Stomach (tissue), 9 donors: Measurements from ENCODE around the gene MAP3K20. TPM values are rescaled to one million over a fixed set of nuclear protein-coding genes. Genes with fewer than 3 reads are reported as not detected.

ENCODE experiments used
- DNase-seq, 2 donors: peaks; one replicate each; pipeline versions ENCODE4 v3.0.0 to v3.0.0-alpha.2; 2013 to 2019
- H3K27ac ChIP-seq, 5 donors: fragments of 200-600 bp in 4 of 5; sonication (generic) in 4 of 5; one replicate each; pipeline ENCODE4 v1.5.1; 2013 to 2019; ENCODE audit warnings: mild to moderate bottlenecking in 1 of 5, moderate library complexity in 1 of 5
- H3K27me3 ChIP-seq, 3 donors: fragments of 200-600 bp; sonication (generic); one replicate each; pipeline ENCODE4 v1.5.1; 2017 to 2019; ENCODE audit warnings: mixed run types in 1 of 3
- H3K36me3 ChIP-seq, 4 donors: fragments of 200-600 bp; sonication (generic); 1 replicate in 3 of 4; 2 replicates in 1 of 4; pipeline ENCODE4 v1.5.1; 2016 to 2019
- H3K4me1 ChIP-seq, 4 donors: fragments of 200-600 bp; sonication (generic); one replicate each; pipeline ENCODE4 v1.5.1; 2016 to 2019
- H3K4me3 ChIP-seq, 4 donors: fragments of 200-600 bp; sonication (generic) in 3 of 4; one replicate each; pipeline ENCODE4 v1.5.1; 2016 to 2019; ENCODE audit warnings: mild to moderate bottlenecking in 1 of 4
- H3K9me3 ChIP-seq, 4 donors: fragments of 200-600 bp; sonication (generic); one replicate each; pipeline ENCODE4 v1.5.1; 2016 to 2019
- EP300 ChIP-seq: sonication (generic); formaldehyde crosslinking; IDR thresholded peaks from one replicate; pipeline ENCODE4 v1.6.1; 2017; ENCODE audit warnings: antibody characterized with exemption
- POLR2A ChIP-seq, 4 donors: fragments of 450-650 bp; IDR thresholded peaks; one replicate each; pipeline ENCODE4 v1.6.1; 2016; ENCODE audit warnings: antibody characterized with exemption in 4 of 4, control low read depth in 2 of 4, mild to moderate bottlenecking in 1 of 4, moderate library complexity in 1 of 4
- POLR2AphosphoS5 ChIP-seq, 3 donors: sonication (generic); formaldehyde crosslinking; IDR thresholded peaks; one replicate each; pipeline ENCODE4 v1.6.1; 2016; ENCODE audit warnings: antibody characterized with exemption in 3 of 3
- WGBS, 5 donors: extraction: QIAGEN DNeasy Blood & Tissue Kit in 3 of 5; methylation state at CpG; one replicate each; pipeline versions ENCODE4 v1.1.5 to v1.1.7; 2013 to 2018; 5-methylcytosine and 5-hydroxymethylcytosine counted together
- intact Hi-C: fragments of 100-400 bp; cut with DNase I; formaldehyde crosslinking; loops from one replicate; pipeline ENCODE4 v1.15.1; 2023; ENCODE audit warnings: low total_unique reads
- polyA plus RNA-seq, 3 donors: library from polyadenylated mRNA; stranded (reverse); fragments of 200-250 nt; gene quantifications; one replicate each; pipeline ENCODE4 v1.2.3, GENCODE V29; 2013
- total RNA-seq, 5 donors: library from RNA; depleted of rRNA; stranded (reverse); fragments of >200 nt; gene quantifications; one replicate each; pipeline versions ENCODE4 v1.1.0 to v1.2.3, GENCODE V29; 2014 to 2016
- TF ChIP-seq, protein P1 (sequence below), 7 experiments: fragments of 450-650 bp in 4 of 7; fragments of 200-600 bp in 3 of 7; sonication (generic) in 3 of 7; IDR thresholded peaks; one replicate each; pipeline ENCODE4 v1.5.1; 2016 to 2019; ENCODE audit warnings: antibody characterized with exemption in 7 of 7, control low read depth in 2 of 7, mild to moderate bottlenecking in 1 of 7
- donor health status: healthy with polysubstance abuse.
- donor health status: Bipolar disorder and iron deficiency.
- donor health status: healthy.

The MAP3K20 gene
- total and polyA plus RNA-seq, 8 donors, result 9.3 to 180 (median 29.2) TPM

DNA sequence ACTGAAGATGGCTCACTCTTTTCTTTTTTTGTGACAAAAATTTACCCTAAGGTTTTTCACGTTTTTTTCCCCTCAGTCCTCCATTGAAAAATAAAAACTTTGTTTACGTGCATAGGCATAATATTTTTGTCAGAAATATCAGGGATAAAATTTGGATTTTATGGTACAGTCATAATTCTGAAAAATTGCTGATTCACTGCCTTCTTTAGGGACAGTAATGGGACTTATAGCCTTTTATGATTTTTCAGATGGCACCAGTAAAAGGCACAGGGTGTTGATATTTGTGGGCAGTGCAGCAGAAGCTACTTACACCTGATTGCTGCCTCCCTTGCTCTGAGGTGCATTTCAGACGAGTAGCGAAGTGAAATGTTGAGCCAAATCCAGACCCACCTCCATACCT lies 139.7 kb downstream of the MAP3K20 start:
- H3K36me3 ChIP-seq, result peaks cover 0 to 3% (median 0%) of the 10 kb centered on the region in 4 donors
- 89 to 96% (median 91%) methylated on average over 4 of the region's 4 CpGs for WGBS, 5 donors
- TF ChIP-seq POLR2AphosphoS5 (IDR thresholded peaks at IDR 0.05), result no peak
- intact Hi-C loops, result no loop called here
- H3K4me1 ChIP-seq, result peaks cover 0 to 46% (median 20%) of the 10 kb centered on the region in 4 donors
- H3K4me3 ChIP-seq, result no peak overlapping the region
- H3K27me3 ChIP-seq, result no peaks in the 10 kb centered on the region
- H3K9me3 ChIP-seq, result no peaks in the 10 kb centered on the region
- H3K27ac ChIP-seq, result peak overlapping the region in 1 of 5 donors; percentile 19
- no peak for DNase-seq

DNA sequence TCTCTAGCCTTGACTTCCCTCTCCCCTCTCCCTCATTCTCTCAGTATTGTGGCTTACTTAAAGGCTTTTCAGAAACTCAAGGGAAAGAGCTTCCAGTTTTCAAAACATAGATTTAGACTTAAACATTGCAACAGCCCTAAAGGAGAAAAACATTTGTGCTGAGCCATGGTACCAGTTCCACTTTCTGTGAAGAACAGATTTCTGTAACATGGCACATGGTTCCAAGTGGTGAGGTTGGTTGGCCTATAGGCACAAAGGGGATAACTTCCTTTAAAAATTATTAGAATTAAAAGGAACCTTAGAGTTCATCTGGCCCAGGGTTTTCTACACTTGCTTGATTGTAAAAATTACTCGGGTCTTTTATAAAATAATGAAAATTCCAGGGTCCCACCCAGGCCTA lies 140.4 kb downstream of the MAP3K20 start:
- H3K4me1 ChIP-seq, result peaks cover 0 to 43% (median 18%) of the 10 kb centered on the region in 4 donors
- TF ChIP-seq, protein P1, sequence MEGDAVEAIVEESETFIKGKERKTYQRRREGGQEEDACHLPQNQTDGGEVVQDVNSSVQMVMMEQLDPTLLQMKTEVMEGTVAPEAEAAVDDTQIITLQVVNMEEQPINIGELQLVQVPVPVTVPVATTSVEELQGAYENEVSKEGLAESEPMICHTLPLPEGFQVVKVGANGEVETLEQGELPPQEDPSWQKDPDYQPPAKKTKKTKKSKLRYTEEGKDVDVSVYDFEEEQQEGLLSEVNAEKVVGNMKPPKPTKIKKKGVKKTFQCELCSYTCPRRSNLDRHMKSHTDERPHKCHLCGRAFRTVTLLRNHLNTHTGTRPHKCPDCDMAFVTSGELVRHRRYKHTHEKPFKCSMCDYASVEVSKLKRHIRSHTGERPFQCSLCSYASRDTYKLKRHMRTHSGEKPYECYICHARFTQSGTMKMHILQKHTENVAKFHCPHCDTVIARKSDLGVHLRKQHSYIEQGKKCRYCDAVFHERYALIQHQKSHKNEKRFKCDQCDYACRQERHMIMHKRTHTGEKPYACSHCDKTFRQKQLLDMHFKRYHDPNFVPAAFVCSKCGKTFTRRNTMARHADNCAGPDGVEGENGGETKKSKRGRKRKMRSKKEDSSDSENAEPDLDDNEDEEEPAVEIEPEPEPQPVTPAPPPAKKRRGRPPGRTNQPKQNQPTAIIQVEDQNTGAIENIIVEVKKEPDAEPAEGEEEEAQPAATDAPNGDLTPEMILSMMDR (IDR thresholded peaks at IDR 0.05), result no peak
- TF ChIP-seq EP300 (no peak), POLR2AphosphoS5 (IDR thresholded peaks at IDR 0.05) (no peak), POLR2A (IDR thresholded peaks at IDR 0.05) (no peak)
- intact Hi-C loops, result no loop called here
- peaks cover 0 to 3% (median 0%) of the 10 kb centered on the region in 4 donors for H3K36me3 ChIP-seq
- DNase-seq, result no peak
- H3K4me3 ChIP-seq, result no peak overlapping the region
- peak overlapping the region in 1 of 5 donors; percentile 55 for H3K27ac ChIP-seq
- no peaks in the 10 kb centered on the region for H3K9me3 ChIP-seq
- 88 to 100% (median 97%) methylated on average over 1 of the region's 1 CpG for WGBS, 5 donors
- H3K27me3 ChIP-seq, result no peaks in the 10 kb centered on the region

DNA sequence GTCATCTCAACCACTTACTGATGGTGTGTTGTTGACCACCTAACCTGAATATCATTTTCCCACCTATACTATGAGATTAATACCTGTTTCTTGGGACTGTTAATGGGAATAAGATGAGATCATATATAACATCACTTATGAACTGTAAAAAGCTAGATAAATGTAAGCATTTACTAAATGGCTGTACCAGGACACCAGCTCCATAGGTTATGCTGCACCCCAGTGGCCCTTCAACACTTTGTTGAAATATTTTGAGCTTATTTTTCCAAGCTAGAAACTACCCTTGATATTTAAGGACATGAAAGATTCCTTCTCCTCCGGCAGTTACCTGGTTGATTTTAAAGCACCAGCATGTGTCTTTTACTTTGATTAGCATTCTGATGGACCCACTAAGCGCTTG lies 141.0 kb downstream of the MAP3K20 start:
- Histone ChIP-seq H3K27ac (peak overlapping the region in 2 of 5 donors; percentile 15 to 55), H3K36me3 (no peaks in the 10 kb centered on the region), H3K4me1 (peaks cover 0 to 43% (median 17%) of the 10 kb centered on the region in 4 donors), H3K9me3 (no peaks in the 10 kb centered on the region), H3K4me3 (no peak overlapping the region), H3K27me3 (no peaks in the 10 kb centered on the region)
- DNase-seq, result no peak
- WGBS, 5 donors, result 92 to 99% (median 98%) methylated on average over 2 of the region's 2 CpGs
- intact Hi-C loops, result no loop called here
- TF ChIP-seq POLR2AphosphoS5 (IDR thresholded peaks at IDR 0.05), result no peak
- TF ChIP-seq, protein P1 (IDR thresholded peaks at IDR 0.05), result no peak
- no peak for TF ChIP-seq EP300
- no peak for TF ChIP-seq POLR2A (IDR thresholded peaks at IDR 0.05)

DNA sequence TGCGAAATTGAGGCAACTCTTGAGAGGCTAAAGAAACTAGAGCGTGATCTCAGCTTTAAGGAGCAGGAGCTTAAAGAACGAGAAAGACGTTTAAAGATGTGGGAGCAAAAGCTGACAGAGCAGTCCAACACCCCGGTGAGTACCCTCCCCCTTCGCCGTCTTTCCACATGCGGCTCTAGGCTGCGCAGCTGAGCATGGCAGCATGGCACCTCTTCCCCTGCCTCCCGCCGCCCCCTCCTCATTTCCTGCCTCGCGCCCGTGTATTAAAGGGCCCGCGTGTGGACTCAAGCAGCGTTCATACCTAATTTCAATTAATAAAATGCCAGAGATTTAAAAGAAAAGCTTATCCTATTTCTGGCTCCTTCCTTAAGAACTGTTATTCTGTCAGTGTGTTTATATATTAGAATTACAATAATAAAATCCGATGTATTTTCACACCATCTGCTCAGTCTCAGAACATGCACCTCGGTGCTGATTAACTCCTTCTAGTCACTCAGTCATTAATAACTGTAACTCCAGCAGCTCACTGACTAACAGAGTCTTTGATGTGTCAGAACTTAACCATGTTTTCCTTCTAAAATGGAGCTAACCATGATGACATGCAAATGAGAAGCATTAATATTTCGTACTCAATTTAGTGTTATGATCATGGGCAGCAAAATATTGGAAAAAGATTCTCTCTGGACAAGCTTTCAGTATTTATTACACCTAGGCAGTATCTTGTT lies 141.6 kb downstream of the MAP3K20 start:
- H3K4me1 ChIP-seq, result peaks cover 0 to 43% (median 16%) of the 10 kb centered on the region in 4 donors
- no peaks in the 10 kb centered on the region for H3K36me3 ChIP-seq
- no peaks in the 10 kb centered on the region for H3K9me3 ChIP-seq
- DNase-seq, result no peak
- TF ChIP-seq POLR2AphosphoS5 (IDR thresholded peaks at IDR 0.05), result peak in 1 of 3 donors; percentile 27
- TF ChIP-seq POLR2A (IDR thresholded peaks at IDR 0.05), result no peak
- no peaks in the 10 kb centered on the region for H3K27me3 ChIP-seq
- H3K4me3 ChIP-seq, result no peak overlapping the region
- peak overlapping the region in 2 of 5 donors; percentile 43 to 55 for H3K27ac ChIP-seq
- intact Hi-C loops, result no loop called here
- 74 to 89% (median 81%) methylated on average over 20 of the region's 20 CpGs for WGBS, 5 donors

DNA sequence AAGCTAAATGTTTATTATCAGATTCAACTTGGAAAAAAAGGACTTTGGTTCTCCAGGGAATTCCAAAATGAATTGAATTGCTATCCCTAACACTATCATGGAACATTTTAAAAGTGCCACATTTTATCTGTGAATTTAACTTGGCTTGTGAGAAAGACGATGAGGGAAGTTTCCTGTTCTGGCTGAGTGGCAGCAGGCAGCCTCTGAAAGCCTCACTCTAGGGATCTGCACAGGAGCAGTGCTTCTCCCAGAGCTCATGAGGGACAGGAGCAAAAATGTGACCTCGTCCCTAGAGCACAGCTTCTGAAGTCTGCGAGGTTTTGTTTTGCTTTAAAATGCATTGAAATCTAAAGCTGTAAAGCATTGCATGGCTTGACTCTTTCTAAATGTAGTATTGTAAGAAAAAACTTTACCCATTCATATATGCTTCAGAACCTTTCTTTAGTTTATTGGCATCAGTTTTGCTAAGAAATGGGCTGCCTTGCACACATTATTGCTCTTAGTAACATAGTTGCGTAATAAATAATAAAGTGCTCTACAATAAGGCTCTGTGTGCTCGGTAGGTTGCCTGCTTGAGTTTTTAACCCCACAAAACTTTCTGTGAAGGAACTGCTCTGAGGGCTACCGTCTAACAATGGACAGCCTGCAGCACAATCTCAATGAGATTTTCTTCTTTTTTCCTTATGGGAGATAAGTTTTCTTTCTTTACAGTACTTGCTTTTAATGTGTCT lies 142.8 kb downstream of the MAP3K20 start:
- Histone ChIP-seq H3K36me3 (no peaks in the 10 kb centered on the region), H3K9me3 (no peaks in the 10 kb centered on the region), H3K27me3 (no peaks in the 10 kb centered on the region), H3K4me3 (no peak overlapping the region), H3K27ac (peak overlapping the region in 2 of 5 donors; percentile 29 to 43), H3K4me1 (peaks cover 0 to 39% (median 16%) of the 10 kb centered on the region in 4 donors)
- intact Hi-C loops, result no loop called here
- TF ChIP-seq, protein P1 (IDR thresholded peaks at IDR 0.05), result no peak
- no peak for TF ChIP-seq POLR2AphosphoS5 (IDR thresholded peaks at IDR 0.05)
- no peak for DNase-seq
- WGBS, 5 donors, result 24 to 33% (median 28%) methylated on average over 6 of the region's 6 CpGs
